Tibial artery (tissue), 4 donors: ENCODE results near the gene CRAMP1.

ENCODE experiments used
- DNase-seq, 2 donors: peaks; one replicate each; pipeline ENCODE4 v3.0.0-alpha.2; 2019
- H3K27ac ChIP-seq, 2 donors: fragments of 200-600 bp; sonication (generic) in 1 of 2; 1 replicate in 1 of 2; 2 replicates in 1 of 2; pipeline ENCODE4 v1.5.1; 2018 to 2019; ENCODE audit warnings: mild to moderate bottlenecking in 1 of 2
- H3K27me3 ChIP-seq, 2 donors: fragments of 200-600 bp; sonication (generic) in 1 of 2; one replicate each; pipeline versions ENCODE4 v1.5.1 to v1.6.0; 2016 to 2019
- H3K36me3 ChIP-seq, 3 donors: fragments of 200-600 bp; sonication (generic) in 2 of 3; one replicate each; pipeline ENCODE4 v1.5.1; 2016 to 2019; ENCODE audit warnings: mild to moderate bottlenecking in 2 of 3
- H3K4me1 ChIP-seq, 4 donors: fragments of 200-600 bp; sonication (generic) in 2 of 4; 1 replicate in 3 of 4; 2 replicates in 1 of 4; pipeline ENCODE4 v1.5.1; 2016 to 2019
- H3K4me3 ChIP-seq, 2 donors: fragments of 200-600 bp; sonication (generic) in 1 of 2; 1 replicate in 1 of 2; 2 replicates in 1 of 2; pipeline ENCODE4 v1.5.1; 2018 to 2019; ENCODE audit warnings: mild to moderate bottlenecking in 2 of 2
- H3K9me3 ChIP-seq, 3 donors: fragments of 200-600 bp; sonication (generic) in 1 of 3; one replicate each; pipeline ENCODE4 v1.5.1; 2016 to 2019
- intact Hi-C: fragments of 100-400 bp; cut with DNase I; formaldehyde crosslinking; loops from one replicate; pipeline ENCODE4 v1.15.0; 2023; ENCODE audit warnings: low total_unique reads
- TF ChIP-seq, protein P1 (sequence below), 2 experiments: fragments of 200-600 bp in 1 of 2; fragments of 450-650 bp in 1 of 2; IDR thresholded peaks; one replicate each; pipeline ENCODE4 v1.5.1; 2017 to 2019; ENCODE audit warnings: antibody characterized with exemption in 2 of 2, mild to moderate bottlenecking in 1 of 2, moderate library complexity in 1 of 2

Gene CRAMP1

DNA sequence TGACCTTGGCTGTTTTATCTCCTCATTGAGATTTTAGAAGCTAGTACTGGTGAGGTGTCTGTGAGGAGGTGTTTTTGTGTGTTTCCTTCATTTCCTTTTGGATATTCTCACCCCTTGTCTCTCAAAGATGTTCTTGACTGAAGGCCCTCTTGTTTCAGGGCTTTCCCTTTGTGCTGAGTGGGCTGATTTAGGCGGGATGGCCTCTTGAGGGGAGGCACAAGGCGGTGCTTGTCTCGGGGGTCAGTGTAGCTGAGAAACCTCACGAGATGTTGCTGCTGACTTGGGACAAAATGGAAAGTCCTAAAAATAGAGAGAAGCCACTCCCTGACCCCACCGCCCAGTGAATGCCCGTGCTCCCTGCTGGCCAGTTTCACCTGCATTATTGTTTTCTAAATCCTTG, 14.2 kb downstream of the CRAMP1 start:
- intact Hi-C loops = no loop called here
- Histone ChIP-seq H3K9me3 (no peaks in the 10 kb centered on the region), H3K27me3 (no peaks in the 10 kb centered on the region), H3K36me3 (peaks cover 0 to 76% (median 40%) of the 10 kb centered on the region in 3 donors), H3K4me3 (no peak overlapping the region), H3K27ac (no peak overlapping the region), H3K4me1 (no peaks in the 10 kb centered on the region)
- TF ChIP-seq, protein P1, sequence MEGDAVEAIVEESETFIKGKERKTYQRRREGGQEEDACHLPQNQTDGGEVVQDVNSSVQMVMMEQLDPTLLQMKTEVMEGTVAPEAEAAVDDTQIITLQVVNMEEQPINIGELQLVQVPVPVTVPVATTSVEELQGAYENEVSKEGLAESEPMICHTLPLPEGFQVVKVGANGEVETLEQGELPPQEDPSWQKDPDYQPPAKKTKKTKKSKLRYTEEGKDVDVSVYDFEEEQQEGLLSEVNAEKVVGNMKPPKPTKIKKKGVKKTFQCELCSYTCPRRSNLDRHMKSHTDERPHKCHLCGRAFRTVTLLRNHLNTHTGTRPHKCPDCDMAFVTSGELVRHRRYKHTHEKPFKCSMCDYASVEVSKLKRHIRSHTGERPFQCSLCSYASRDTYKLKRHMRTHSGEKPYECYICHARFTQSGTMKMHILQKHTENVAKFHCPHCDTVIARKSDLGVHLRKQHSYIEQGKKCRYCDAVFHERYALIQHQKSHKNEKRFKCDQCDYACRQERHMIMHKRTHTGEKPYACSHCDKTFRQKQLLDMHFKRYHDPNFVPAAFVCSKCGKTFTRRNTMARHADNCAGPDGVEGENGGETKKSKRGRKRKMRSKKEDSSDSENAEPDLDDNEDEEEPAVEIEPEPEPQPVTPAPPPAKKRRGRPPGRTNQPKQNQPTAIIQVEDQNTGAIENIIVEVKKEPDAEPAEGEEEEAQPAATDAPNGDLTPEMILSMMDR (IDR thresholded peaks at IDR 0.05) = no peak
- DNase-seq = no peak

DNA sequence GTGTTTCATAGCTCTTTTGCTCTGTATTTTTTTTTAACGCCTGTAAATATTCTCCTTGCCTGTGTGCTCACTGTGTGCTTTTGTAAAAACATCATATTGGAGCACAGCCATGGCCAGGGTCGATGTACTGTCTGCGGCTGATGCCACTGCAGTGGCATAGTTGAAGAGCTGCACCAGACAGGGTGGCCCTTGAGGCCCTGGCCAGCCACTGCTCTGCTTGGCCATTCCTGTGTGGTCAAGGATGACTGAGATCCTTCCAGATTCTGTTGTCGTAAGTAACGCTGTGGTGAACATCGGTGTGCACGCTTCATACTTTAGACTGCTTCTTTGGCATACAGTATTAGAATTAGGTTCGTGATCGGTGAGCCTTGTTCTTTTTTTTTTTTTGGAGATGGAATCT, 14.6 kb downstream of the CRAMP1 start:
- Histone ChIP-seq H3K4me3 (no peak overlapping the region), H3K27ac (no peak overlapping the region), H3K36me3 (peaks cover 0 to 75% (median 41%) of the 10 kb centered on the region in 3 donors), H3K9me3 (no peaks in the 10 kb centered on the region), H3K4me1 (no peaks in the 10 kb centered on the region), H3K27me3 (no peaks in the 10 kb centered on the region)
- intact Hi-C loops = no loop called here
- TF ChIP-seq, protein P1 (IDR thresholded peaks at IDR 0.05) = no peak
- DNase-seq = no peak

DNA sequence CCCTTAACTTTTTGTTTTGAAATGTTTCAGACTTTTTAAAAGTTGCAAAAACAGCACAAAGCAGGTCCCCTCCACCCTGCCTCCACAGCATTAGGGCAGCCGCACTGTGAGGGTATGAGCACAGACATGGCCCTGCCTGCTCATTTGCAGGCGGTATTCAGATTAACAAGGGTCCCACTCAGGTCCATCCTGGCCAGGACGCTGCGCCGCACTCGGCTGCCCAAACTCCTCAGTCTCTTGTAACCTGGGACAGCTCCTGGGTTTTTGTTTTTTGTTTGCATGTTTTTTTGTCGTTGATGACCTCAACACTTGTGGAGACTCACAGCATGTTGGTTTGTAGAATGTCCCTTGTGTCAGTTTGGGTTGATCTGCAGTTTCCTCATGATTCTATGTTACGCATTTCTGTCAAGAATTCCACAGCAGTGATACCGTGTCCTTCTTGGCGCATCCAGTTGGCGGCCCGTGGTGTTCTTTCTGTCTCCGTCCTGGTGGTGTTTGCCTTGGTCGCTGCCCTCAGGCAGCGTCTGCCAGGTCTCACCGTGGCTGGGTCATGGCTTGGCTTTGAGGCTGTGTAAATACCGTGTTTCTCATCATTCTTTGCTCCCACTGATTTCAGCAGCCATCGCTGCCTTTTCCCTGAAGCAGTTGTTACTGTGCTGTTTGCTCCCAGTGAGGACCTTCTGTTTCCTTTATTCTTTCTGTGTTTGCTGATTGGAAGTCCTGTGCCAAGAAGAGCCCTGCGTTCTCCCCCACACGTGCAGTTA, 18.5 kb downstream of the CRAMP1 start:
- H3K27ac ChIP-seq = no peak overlapping the region
- DNase-seq = no peak
- TF ChIP-seq, protein P1 (IDR thresholded peaks at IDR 0.05) = no peak

DNA sequence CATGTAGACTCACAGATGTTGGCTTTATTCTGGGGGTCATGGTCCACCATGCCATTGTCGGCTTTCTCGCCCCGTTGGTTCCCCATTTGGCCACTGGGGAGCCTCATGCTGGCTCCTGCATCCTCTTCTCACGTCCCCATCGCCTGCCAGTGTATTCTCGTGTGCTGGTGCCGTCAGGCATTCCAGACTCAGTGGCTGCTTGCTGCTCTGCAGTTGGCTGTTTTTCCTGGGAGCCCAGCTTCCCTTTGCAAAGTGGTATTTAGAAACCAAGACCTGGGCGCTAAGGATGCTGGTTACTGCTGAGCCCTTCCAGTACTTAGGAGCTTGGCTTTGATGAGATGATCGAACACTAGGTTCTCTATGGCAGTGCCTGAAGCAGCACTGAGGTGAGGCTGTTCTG, 19.1 kb downstream of the CRAMP1 start:
- intact Hi-C loops = no loop called here
- Histone ChIP-seq H3K27me3 (no peaks in the 10 kb centered on the region), H3K9me3 (no peaks in the 10 kb centered on the region), H3K36me3 (peaks cover 26 to 91% (median 77%) of the 10 kb centered on the region in 3 donors), H3K4me3 (no peak overlapping the region), H3K4me1 (no peaks in the 10 kb centered on the region), H3K27ac (no peak overlapping the region)
- TF ChIP-seq, protein P1 (IDR thresholded peaks at IDR 0.05) = no peak
- DNase-seq = no peak

More for the DNA sequence above, 18.5 kb downstream of the CRAMP1 start:
- Histone ChIP-seq H3K4me1 (no peaks in the 10 kb centered on the region), H3K9me3 (no peaks in the 10 kb centered on the region), H3K36me3 (peaks cover 26 to 91% (median 78%) of the 10 kb centered on the region in 3 donors), H3K27me3 (no peaks in the 10 kb centered on the region), H3K4me3 (no peak overlapping the region)
- intact Hi-C loops = no loop called here

DNA sequence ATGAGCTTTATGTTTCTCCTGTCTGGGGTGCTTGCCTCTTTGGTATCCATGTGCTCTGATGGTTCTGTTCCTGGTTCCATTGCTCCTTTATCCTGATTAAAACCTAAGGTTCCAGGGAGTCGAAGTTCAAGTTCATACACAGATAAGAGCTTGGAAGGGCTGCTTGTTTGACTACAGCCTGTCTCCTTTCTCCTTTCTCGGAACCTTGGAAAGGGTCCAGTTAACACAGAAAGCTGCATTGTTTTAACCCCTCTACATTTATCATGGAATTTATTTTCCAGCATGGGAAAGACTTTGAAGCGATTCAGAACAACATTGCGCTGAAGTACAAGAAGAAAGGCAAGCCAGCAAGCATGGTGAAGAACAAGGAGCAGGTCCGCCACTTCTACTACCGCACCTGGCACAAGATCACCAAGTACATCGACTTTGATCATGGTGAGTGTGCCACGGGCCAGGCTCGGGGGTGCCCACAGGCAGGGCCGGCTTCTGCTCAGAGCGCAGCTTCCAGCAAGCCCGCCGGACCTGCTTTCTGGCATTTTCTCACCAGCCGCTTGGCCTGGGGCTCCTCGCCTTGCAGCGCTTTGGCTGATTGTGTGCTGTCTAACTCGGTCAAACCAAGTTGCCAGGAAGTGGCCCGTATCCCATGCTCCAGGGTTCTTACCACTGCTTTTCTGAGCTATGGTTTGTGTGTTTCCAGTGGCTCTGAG, 19.9 kb downstream of the CRAMP1 start:
- Histone ChIP-seq H3K4me3 (no peak overlapping the region), H3K4me1 (no peaks in the 10 kb centered on the region), H3K27ac (no peak overlapping the region), H3K36me3 (peaks cover 26 to 83% (median 68%) of the 10 kb centered on the region in 3 donors), H3K9me3 (no peaks in the 10 kb centered on the region), H3K27me3 (no peaks in the 10 kb centered on the region)
- TF ChIP-seq, protein P1 (IDR thresholded peaks at IDR 0.05) = no peak
- DNase-seq = no peak
- intact Hi-C loops = no loop called here
